22Rv1 (cell line): ENCODE measurements around the gene IL20RA.

ENCODE experiments used
- ZFX ChIP-seq: fragments of 450-650 bp; IDR thresholded peaks from 2 replicates; pipeline ENCODE4 v1.6.1; 2017; ENCODE audit warnings: antibody characterized with exemption, borderline replicate concordance
- TF ChIP-seq, protein P1 (sequence below): fragments of 450-650 bp; IDR thresholded peaks from 2 replicates; pipeline ENCODE4 v1.5.1; 2017; ENCODE audit warnings: mild to moderate bottlenecking

DNA sequence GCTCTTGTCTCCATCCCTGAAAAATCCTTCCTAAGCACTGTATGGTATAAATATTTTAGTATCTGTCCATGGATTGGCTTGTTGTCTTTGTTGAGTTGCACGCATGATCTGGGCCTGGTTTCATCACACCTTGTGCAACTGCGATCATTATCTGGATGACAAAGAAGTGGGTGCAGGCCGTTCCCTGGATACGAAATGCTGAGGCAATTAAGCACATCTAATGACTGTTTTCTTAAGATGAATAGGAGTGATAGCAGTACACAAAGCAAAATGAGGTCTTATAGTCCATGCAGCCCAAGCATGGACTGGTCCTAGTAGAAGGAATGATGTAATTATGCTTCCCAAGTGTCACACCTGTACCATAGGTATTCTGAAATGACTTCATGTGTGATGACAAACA lies 74.8 kb downstream of the IL20RA start:
- TF ChIP-seq, protein P1, sequence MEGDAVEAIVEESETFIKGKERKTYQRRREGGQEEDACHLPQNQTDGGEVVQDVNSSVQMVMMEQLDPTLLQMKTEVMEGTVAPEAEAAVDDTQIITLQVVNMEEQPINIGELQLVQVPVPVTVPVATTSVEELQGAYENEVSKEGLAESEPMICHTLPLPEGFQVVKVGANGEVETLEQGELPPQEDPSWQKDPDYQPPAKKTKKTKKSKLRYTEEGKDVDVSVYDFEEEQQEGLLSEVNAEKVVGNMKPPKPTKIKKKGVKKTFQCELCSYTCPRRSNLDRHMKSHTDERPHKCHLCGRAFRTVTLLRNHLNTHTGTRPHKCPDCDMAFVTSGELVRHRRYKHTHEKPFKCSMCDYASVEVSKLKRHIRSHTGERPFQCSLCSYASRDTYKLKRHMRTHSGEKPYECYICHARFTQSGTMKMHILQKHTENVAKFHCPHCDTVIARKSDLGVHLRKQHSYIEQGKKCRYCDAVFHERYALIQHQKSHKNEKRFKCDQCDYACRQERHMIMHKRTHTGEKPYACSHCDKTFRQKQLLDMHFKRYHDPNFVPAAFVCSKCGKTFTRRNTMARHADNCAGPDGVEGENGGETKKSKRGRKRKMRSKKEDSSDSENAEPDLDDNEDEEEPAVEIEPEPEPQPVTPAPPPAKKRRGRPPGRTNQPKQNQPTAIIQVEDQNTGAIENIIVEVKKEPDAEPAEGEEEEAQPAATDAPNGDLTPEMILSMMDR, result no peak
- TF ChIP-seq ZFX, result no peak
